Vagina (tissue), 2 donors: ENCODE measurements around the gene LEMD2.

Experiments used
- POLR2AphosphoS5 ChIP-seq, 2 donors: sonication (generic); formaldehyde crosslinking; IDR thresholded peaks; one replicate each; pipeline ENCODE4 v1.9.0; 2017; ENCODE audit warnings: antibody characterized with exemption in 2 of 2, mild to moderate bottlenecking in 2 of 2, low read depth in 1 of 2; ENCODE audit not compliant: insufficient read depth in 1 of 2
- TF ChIP-seq, protein P1 (sequence below), 3 experiments: fragments of 450-650 bp in 2 of 3; fragments of 200-600 bp in 1 of 3; sonication (generic) in 1 of 3; IDR thresholded peaks; one replicate each; pipeline ENCODE4 v1.5.1; 2017 to 2019; ENCODE audit warnings: antibody characterized with exemption in 3 of 3, mild to moderate bottlenecking in 2 of 3, moderate library complexity in 2 of 3

GRCh38 chr6:33732385-33732784, 56.5 kb downstream of the LEMD2 start:
- TF ChIP-seq, protein P1, sequence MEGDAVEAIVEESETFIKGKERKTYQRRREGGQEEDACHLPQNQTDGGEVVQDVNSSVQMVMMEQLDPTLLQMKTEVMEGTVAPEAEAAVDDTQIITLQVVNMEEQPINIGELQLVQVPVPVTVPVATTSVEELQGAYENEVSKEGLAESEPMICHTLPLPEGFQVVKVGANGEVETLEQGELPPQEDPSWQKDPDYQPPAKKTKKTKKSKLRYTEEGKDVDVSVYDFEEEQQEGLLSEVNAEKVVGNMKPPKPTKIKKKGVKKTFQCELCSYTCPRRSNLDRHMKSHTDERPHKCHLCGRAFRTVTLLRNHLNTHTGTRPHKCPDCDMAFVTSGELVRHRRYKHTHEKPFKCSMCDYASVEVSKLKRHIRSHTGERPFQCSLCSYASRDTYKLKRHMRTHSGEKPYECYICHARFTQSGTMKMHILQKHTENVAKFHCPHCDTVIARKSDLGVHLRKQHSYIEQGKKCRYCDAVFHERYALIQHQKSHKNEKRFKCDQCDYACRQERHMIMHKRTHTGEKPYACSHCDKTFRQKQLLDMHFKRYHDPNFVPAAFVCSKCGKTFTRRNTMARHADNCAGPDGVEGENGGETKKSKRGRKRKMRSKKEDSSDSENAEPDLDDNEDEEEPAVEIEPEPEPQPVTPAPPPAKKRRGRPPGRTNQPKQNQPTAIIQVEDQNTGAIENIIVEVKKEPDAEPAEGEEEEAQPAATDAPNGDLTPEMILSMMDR (IDR thresholded peaks at IDR 0.05) = no peak
- TF ChIP-seq POLR2AphosphoS5 (IDR thresholded peaks at IDR 0.05; ENCODE audit: insufficient read depth in 1 of 2, low read depth in 1 of 2) = no peak
